Erythroblast (primary cell): ENCODE measurements around the gene TAS1R1.
A peak's percentile ranks its signal among the peaks of the same experiment; 100 is the strongest.

Experiments used
- DNase-seq, 2 experiments: peaks; one replicate each; lab custom pipeline; 2025; lab: John Stamatoyannopoulos, UW
- GATA1 ChIP-seq: IDR thresholded peaks from 2 replicates; pipeline ENCODE4 v1.6.1; 2011; ENCODE audit warnings: low read depth, mild to moderate bottlenecking, control low read depth, low read length, moderate library complexity
- POLR2A ChIP-seq: IDR thresholded peaks from 2 replicates; pipeline ENCODE4 v1.6.1; 2011; ENCODE audit warnings: mild to moderate bottlenecking, low read length

The TAS1R1 gene

DNA sequence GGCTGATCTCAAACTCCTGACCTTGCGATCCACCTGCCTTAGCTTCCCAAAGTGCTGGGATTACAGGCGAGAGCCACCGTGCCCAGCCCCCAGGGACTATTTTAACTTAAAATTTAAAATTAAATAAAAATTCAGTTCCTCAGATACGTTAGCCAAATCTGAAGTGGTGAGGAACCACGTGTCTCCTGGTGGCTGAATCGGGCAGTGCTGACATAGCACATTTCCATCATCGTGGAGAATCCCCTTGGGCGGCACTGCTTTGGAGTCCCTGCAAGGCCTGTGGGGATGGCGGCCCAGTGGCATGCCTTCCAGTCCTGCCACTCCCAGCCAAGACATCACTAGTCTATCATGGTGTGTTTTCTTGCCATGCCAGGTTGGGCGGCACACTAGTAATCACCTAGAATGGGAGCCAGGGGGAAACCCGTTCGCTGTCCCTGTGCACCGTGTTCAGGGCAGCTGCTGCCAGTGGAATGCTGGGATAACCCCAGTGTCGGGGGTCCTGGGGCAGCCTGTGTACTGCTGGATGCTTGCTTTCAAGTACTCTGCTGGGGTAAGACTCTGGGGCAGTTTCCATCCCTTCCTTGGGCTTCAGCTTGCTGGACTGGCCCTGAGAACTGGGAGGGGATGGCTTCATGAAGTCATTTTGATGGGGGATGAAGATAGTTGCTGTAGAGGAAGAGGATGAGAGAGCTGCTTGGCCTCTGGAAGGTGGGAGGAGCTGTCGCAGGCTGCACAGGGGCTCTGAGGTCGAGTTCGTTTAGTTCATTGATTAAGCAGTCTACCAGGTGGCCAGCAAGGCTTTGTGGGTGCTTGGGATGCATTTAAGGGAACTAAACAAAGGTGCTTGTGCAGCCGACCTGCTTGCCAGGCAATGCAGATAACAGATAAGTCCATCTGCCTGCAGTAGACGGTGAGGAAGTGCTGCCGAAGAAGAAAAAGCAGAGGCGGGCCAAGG lies 29.3 kb downstream of the TAS1R1 start:
- no peak for TF ChIP-seq POLR2A
- no peak for TF ChIP-seq GATA1
- DNase-seq = no peak

DNA sequence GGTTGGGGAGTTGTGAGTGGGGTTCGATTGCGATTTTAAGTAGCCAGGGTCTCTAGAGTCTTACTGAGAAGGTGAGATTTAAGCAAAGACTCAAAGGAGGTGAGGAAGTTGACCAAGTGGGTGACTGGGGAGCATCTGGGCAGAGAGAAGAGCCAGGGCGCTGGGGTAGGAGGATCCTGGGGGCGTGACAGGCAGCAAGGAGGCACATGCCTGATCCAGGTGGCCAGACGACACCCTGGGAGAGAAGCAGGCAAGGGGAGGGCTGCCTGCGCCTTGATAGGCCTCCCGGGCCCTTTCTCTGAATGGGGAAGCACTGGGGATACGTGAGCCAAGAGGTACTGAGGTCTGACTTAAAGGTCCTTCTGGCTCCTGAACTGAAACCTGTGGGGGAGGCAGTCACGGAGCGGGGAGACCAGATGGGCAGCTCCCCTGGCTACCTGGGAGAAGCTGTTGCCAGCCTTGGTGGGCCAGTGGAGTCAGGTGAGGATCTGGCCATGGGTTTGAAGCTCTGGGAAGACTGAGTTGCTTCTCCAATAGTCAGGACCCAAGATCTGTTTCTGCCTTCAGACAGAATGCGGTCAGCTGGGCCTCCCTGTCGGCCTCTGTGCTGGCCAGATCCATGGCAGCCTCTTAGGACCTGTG lies 30.1 kb downstream of the TAS1R1 start:
- no peak for TF ChIP-seq POLR2A
- TF ChIP-seq GATA1 = no peak
- no peak for DNase-seq

DNA sequence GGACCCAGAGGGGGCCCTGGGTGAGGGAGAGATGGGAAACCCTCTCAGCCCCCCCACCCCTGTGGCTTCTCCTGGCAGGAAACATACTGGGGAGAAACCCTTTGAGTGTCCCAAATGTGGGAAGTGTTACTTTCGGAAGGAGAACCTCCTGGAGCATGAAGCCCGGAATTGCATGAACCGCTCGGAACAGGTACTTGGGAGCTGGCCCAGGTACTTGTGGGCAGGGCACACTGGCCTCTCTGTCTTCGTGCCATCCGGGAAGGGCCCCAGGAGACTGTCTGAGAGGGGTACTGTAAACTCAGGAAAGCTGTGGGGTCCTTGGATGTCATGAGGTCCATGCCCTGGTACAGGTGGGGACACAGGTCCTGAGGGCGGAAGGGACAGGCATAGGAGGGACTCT lies 30.7 kb downstream of the TAS1R1 start:
- TF ChIP-seq POLR2A (no peak), GATA1 (no peak)
- no peak for DNase-seq

DNA sequence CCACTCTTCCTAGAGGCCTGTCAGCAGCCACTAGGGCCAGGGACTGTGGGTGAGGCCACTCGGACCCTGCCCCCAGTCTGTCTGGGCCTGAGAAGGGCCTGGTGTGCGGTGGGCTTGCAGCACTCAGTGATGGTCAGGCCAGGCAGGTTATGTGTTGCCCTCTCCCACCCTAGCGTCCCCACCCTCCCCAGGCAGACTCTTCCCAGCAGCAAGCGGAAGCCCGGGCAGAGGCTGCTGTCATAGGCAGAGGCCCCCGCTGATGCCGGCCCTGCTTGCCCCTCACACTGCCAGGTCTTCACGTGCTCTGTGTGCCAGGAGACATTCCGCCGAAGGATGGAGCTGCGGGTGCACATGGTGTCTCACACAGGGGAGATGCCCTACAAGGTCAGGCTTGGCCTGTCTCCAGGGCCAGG lies 31.3 kb downstream of the TAS1R1 start:
- DNase-seq = no peak

DNA sequence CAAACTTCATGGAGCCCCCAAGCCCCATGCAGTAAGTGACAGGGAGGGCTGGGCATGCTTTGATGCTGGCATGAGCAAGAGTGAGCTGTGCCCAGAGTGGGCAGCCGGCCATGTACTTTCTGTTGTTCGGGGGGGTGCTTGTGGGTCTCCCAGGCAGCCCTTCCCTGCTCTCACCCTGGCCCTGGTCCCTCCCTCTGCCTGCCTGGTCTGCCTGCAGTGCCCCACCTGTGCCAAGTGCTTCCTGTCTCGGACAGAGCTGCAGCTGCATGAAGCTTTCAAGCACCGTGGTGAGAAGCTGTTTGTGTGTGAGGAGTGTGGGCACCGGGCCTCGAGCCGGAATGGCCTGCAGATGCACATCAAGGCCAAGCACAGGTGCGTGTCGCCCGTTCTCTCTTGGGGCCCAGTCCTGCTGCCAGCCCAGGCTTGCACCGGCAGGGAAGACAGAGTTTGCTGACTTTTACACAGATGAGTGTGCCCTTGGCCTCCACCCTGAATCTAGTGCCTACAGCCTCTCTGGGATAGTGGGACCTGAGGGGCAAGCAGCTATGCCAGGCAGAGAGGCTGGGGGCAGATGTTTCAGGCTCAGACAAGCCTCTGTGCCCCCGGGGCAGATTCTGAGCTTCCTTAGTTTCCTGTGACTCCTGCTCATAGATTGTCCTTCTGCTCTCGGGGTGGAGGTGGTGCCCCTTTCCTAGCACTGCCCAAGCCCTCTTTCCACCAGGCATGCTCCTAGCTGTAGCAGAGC lies 32.3 kb downstream of the TAS1R1 start:
- TF ChIP-seq GATA1 = no peak
- peak; percentile 6 for TF ChIP-seq POLR2A

More for the DNA sequence above, 31.3 kb downstream of the TAS1R1 start:
- TF ChIP-seq GATA1 = no peak
- no peak for TF ChIP-seq POLR2A

DNA sequence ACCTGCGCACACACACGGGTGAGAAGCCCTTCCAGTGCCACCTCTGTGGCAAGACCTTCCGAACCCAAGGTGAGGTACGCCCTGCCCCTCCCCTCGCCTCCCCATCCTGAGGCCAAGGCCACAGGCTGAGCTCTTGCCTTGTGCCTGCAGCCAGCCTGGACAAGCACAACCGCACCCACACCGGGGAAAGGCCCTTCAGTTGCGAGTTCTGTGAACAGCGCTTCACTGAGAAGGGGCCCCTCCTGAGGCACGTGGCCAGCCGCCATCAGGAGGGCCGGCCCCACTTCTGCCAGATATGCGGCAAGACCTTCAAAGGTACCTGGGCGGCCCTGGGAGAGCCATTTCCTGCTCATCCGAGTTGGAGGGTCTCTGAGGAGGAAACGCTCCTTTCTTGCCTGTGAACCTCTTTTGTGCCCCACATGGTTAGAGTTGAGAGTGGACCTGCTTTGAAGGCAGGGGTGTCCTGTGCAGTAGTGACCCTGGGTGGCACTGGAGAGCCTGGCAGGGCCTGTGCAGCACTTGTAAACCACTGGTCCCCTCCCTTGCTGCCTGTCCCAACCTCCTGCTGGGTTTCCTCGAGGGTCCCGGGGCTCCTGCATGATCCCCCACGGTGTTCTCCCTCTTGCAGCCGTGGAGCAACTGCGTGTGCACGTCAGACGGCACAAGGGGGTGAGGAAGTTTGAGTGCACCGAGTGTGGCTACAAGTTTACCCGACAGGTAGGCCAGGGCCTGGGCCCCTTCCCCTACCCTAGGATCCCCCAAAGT lies 33.2 kb downstream of the TAS1R1 start:
- TF ChIP-seq POLR2A (no peak), GATA1 (no peak)
- DNase-seq = no peak

More for the DNA sequence above, 32.3 kb downstream of the TAS1R1 start:
- DNase-seq = no peak

DNA sequence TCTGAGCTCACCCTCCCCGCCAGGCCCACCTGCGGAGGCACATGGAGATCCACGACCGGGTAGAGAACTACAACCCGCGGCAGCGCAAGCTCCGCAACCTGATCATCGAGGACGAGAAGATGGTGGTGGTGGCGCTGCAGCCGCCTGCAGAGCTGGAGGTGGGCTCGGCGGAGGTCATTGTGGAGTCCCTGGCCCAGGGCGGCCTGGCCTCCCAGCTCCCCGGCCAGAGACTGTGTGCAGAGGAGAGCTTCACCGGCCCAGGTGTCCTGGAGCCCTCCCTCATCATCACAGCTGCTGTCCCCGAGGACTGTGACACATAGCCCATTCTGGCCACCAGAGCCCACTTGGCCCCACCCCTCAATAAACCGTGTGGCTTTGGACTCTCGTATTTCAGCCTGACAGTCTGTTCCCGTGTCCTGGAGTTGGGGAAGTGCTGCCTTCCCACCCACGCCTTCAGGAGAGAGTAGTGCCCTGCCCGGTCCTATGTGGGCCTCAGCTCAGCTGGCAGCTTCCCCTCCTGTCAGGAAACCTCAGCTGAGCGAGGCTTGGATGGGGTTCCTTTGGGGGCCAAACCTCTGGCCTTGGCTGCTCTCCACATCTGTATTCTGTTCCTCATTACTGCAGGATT lies 33.9 kb downstream of the TAS1R1 start:
- no peak for TF ChIP-seq GATA1
- no peak for TF ChIP-seq POLR2A
- DNase-seq = no peak

DNA sequence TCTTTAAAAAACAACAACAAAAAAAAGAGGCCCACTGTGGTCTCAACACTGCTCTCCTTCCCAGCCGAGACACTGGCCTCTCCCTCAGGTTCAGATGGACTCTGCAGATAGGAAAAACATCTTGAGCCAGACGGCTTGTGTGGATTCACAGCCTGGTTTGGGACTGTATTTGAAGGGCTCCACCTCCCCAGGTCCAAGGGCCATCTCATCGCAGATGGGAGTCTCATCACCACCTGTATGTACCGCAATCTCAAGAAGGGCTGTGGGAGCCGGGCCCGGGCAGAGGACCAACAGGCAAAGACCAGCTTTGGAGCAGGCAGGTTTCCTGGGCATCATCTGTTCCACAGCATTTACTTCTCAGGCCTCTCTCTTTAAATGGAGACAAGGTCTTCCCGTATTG lies 34.9 kb downstream of the TAS1R1 start:
- DNase-seq = no peak
- TF ChIP-seq GATA1 (no peak), POLR2A (no peak)

DNA sequence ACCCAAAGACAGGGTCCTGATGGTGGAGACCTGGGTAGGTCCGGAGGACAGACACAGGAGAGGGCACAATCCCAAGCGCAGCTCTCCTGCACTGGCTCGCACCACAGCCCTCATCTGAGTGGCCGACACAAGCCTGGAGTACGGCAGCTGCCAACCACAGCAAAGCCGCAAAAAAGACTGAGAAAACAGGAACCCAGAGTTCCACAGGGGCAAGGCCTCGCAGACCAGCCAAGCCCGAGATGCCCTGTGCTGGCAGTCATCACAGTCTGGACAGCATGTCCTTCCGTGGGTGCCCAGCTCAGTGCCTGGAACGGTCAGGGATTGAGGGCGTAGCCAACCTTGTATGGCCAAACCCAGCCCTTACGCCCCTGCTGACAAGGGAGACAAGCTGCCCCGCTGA lies 36.1 kb downstream of the TAS1R1 start:
- no peak for DNase-seq
- TF ChIP-seq GATA1 (no peak), POLR2A (no peak)

DNA sequence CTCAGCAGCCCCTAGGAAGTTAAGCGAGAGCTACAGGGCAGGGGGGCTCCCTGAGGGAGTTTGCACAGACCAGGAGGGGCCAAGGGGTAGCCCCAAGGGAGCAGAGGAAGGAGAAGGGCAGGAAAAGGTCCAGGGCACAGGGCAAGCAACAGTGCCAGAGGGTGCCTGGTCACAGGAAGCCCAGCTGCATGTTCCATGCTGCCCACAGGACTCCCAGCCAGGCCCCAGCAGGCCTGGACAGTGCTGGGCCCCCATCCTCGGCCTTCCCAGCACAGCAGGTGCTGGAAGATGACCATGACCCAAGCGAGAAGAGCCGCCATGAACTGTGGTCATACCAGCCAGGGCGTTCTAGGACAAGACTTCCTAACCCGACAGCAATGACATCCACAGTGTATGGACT lies 36.5 kb downstream of the TAS1R1 start:
- DNase-seq = no peak
- TF ChIP-seq GATA1 (no peak), POLR2A (no peak)

DNA sequence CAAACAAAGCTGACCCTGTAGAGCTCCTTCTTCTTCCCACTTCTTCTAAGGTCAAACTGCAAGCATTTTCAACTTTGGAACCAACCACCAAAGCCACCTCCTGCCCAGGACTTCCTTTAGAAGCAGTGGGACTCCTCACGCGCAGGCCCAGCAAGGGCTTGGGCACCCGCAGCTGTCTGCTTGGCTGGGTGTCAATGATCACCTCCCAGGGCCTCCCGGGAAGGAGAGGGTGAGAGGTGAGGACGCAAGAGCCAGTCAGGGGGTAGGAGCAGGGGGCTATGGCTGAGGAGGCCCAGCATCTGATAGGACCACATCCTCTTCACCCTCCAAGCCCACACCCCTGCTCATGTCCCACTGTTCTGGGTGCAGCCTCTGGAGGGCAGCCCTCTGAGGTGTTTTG lies 37.3 kb downstream of the TAS1R1 start:
- TF ChIP-seq GATA1 (no peak), POLR2A (no peak)
- DNase-seq = no peak

DNA sequence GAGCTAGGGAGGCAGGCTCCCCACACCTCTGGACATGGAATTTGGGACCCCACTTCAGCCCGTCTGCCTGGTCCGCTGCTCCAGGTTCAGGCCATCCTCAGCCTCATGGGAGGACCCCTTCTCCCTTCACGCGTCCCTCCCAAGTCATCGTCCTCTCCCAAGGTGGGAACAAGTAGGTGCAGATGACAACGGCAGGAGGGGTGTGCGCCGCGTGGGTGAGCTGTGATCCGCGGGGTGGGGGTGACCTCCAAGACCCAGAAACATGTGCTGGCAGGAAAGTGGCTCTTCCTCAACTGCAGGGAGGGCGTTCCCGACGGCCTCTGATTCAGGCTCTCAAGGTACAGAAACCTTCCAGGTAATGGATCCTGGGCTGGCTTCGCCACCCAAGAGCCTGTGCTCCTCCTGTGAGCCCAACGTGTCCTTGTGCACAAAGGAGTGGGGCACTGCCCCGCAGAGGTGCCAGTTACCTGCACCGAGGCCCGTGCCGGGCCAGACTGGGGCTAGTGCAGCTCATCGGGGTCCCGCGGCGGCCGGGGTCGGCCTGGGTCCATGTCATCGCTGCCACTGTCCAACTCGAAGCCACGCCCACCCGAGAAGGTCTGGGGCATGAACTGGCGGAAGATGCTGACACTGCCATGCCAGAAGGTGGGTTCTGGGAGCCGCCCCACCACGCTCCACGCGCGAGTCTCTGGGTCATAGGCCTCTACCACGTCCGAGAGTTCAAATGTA lies 37.9 kb downstream of the TAS1R1 start:
- TF ChIP-seq POLR2A = no peak
- no peak for TF ChIP-seq GATA1
- DNase-seq = no peak
